GM23248 (cell line): ENCODE measurements around the gene HIBADH. TPM values are rescaled to one million over a fixed set of nuclear protein-coding genes. Genes with fewer than 3 reads are reported as not detected.
A peak's percentile ranks its signal among the peaks of the same experiment; 100 is the strongest.

Source experiments
- DNase-seq: peaks from one replicate; pipeline ENCODE4 v3.0.0-alpha.2; 2015
- H2AFZ ChIP-seq: fragments of 200-600 bp; sonication (generic); 2 replicates; pipeline ENCODE4 v1.6.1; 2016; ENCODE audit warnings: antibody characterized with exemption
- H3F3A ChIP-seq: fragments of 200-600 bp; sonication (generic); 2 replicates; pipeline ENCODE4 v1.6.1; 2016; ENCODE audit warnings: mild to moderate bottlenecking, antibody characterized with exemption, mixed run types; ENCODE audit not compliant: insufficient read depth
- H3K27ac ChIP-seq: fragments of 200-600 bp; sonication (generic); 2 replicates; pipeline ENCODE4 v1.5.1; 2016; ENCODE audit warnings: mild to moderate bottlenecking
- H3K27me3 ChIP-seq: fragments of 200-600 bp; sonication (generic); replicated peaks from 2 replicates; pipeline ENCODE4 v1.6.1; 2016; ENCODE audit warnings: mild to moderate bottlenecking; ENCODE audit not compliant: insufficient read depth
- H3K36me3 ChIP-seq: fragments of 200-600 bp; sonication (generic); 2 replicates; pipeline ENCODE4 v1.6.1; 2016; ENCODE audit warnings: low read depth, mild to moderate bottlenecking
- H3K4me1 ChIP-seq: fragments of 200-600 bp; sonication (generic); 2 replicates; pipeline ENCODE4 v1.6.1; 2016; ENCODE audit warnings: mild to moderate bottlenecking; ENCODE audit not compliant: insufficient read depth
- H3K4me2 ChIP-seq: fragments of 200-600 bp; sonication (generic); one replicate; pipeline ENCODE4 v1.6.1; 2016; ENCODE audit warnings: mild to moderate bottlenecking; ENCODE audit not compliant: unreplicated experiment
- H3K4me3 ChIP-seq: fragments of 200-600 bp; sonication (generic); 2 replicates; pipeline ENCODE4 v1.5.1; 2016; ENCODE audit warnings: mild to moderate bottlenecking
- H3K79me2 ChIP-seq: fragments of 200-600 bp; sonication (generic); 2 replicates; pipeline ENCODE4 v1.6.1; 2016; ENCODE audit warnings: mild to moderate bottlenecking; ENCODE audit not compliant: insufficient read depth
- H3K9ac ChIP-seq: fragments of 200-600 bp; sonication (generic); 2 replicates; pipeline ENCODE4 v1.6.1; 2016; ENCODE audit warnings: mild to moderate bottlenecking
- H3K9me2 ChIP-seq: fragments of 200-600 bp; sonication (generic); 2 replicates; pipeline ENCODE4 v1.6.1; 2016; ENCODE audit warnings: mixed run types, mild to moderate bottlenecking, moderate library complexity; ENCODE audit not compliant: insufficient read depth
- H3K9me3 ChIP-seq: fragments of 200-600 bp; sonication (generic); one replicate; pipeline ENCODE4 v1.6.1; 2017; ENCODE audit warnings: low read depth
- H4K20me1 ChIP-seq: fragments of 200-600 bp; sonication (generic); 2 replicates; pipeline ENCODE4 v1.6.0; 2016; ENCODE audit not compliant: insufficient read depth
- EZH2 ChIP-seq: fragments of 200-600 bp; sonication (generic); IDR thresholded peaks from 2 replicates; pipeline ENCODE4 v1.6.1; 2018; ENCODE audit warnings: antibody characterized with exemption, mild to moderate bottlenecking; ENCODE audit not compliant: insufficient read depth, poor library complexity, severe bottlenecking
- EZH2phosphoT487 ChIP-seq: fragments of 200-600 bp; sonication (generic); IDR thresholded peaks from 2 replicates; pipeline ENCODE4 v1.6.1; 2018; ENCODE audit warnings: antibody characterized with exemption, moderate library complexity, mild to moderate bottlenecking, low read depth; ENCODE audit not compliant: insufficient read depth
- WGBS, 2 experiments: methylation state at CpG; one replicate each; pipeline ENCODE4 v1.1.6; 2015 to 2017; ENCODE audit warnings: low lambda C conversion rate in 2 of 2, low coverage in 1 of 2; ENCODE audit errors: missing lambda C conversion rate in 2 of 2; 5-methylcytosine and 5-hydroxymethylcytosine counted together
- in situ Hi-C: fragments of 300-500 bp; cut with MboI; formaldehyde crosslinking; loops from 2 replicates; pipeline ENCODE4 v1.15.0; 2020
- polyA plus RNA-seq: library from polyadenylated mRNA; unstranded; fragments of >200 nt; fragmentation: Nextera tagmentation; extraction: Ambion mirVana; gene quantifications from 2 replicates; pipeline ENCODE4 v1.2.1, GENCODE V29; 2016
- total RNA-seq: library from RNA; depleted of rRNA; stranded (reverse); fragments of >200 nt; shearing (Covaris generic); gene quantifications from 2 replicates; pipeline ENCODE4 v1.2.3, GENCODE V29; 2014; rRNA removed

HIBADH gene
- 70.1 and 70.9 TPM in 2 replicates for total RNA-seq
- 87.0 and 96.3 TPM in 2 replicates for polyA plus RNA-seq

- Histone ChIP-seq H3K27ac (peak within 1 kb of the TSS; percentile 88), H3F3A (peaks cover 6% of the 10 kb centered on the region; the same call in 1 of the 2 replicates), H3K4me1 (peaks cover 12% of the 10 kb centered on the region; the same call in 1 of the 2 replicates), H4K20me1 (no peaks in the 10 kb centered on the region), H3K4me3 (peak within 1 kb of the TSS; percentile 94), H3K27me3 (no peaks in the 10 kb centered on the region), H3K4me2 (peak within 1 kb of the TSS; percentile 100), H3K36me3 (peaks cover 4% of the 10 kb centered on the region; the same call in 1 of the 2 replicates), H2AFZ (peak within 1 kb of the TSS; percentile 82), H3K9me2 (no peaks in the 10 kb centered on the region), H3K79me2 (peaks cover 46% of the 10 kb centered on the region), H3K9me3 (no peaks in the 10 kb centered on the region), H3K9ac (peak within 1 kb of the TSS; percentile 90)
- TF ChIP-seq EZH2 (no peak), EZH2phosphoT487 (no peak)
- WGBS, 2 experiments = 0 to 1% methylated on average over 58 to 66 of the region's 67 CpGs
- in situ Hi-C loops = no loop called here
- peak; percentile 99 for DNase-seq
These were observed at the start of gene HIBADH for GRCh38 chr7:27662490-27663205. Gene HIBADH (minus strand): TSS chr7:27662883. CDS start chr7:27662788, 95 bp downstream.

DNA sequence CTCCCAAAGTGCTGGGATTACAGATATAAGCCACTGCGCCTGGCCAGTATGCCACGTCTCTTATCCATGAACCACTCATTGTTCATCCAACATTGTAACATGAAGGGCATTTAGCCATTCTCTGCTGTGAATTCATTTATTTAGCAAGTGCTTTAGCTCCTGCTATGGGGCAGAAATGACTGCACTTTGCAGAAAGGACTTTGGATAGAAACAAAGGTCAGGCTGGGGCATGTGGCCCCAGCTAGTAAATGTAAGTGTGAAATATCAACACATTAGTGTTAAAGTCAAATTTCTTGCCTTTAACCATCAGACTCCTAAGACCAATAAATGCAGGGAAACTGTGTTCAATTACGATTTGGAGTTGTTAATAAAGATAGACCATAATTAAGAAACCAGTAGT lies 49.5 kb upstream of the HIBADH start:
- peaks cover 4% of the 10 kb centered on the region; the same call in 1 of the 2 replicates for H3F3A ChIP-seq
- H3K9me3 ChIP-seq = no peaks in the 10 kb centered on the region
- no peak overlapping the region for H3K27ac ChIP-seq
- no peak overlapping the region for H2AFZ ChIP-seq
- no peak for DNase-seq
- H3K4me2 ChIP-seq = no peak overlapping the region
- in situ Hi-C loops = no loop called here
- H4K20me1 ChIP-seq = no peaks in the 10 kb centered on the region
- WGBS, 2 experiments = 79% methylated on average over 3 of the region's 3 CpGs
- H3K36me3 ChIP-seq = no peaks in the 10 kb centered on the region
- H3K9ac ChIP-seq = no peak overlapping the region
- TF ChIP-seq EZH2 = no peak
- TF ChIP-seq EZH2phosphoT487 = no peak
- H3K9me2 ChIP-seq = no peaks in the 10 kb centered on the region
- no peaks in the 10 kb centered on the region for H3K79me2 ChIP-seq
- H3K27me3 ChIP-seq = no peaks in the 10 kb centered on the region
- H3K4me3 ChIP-seq = no peak overlapping the region
- H3K4me1 ChIP-seq = peaks cover 9% of the 10 kb centered on the region

DNA sequence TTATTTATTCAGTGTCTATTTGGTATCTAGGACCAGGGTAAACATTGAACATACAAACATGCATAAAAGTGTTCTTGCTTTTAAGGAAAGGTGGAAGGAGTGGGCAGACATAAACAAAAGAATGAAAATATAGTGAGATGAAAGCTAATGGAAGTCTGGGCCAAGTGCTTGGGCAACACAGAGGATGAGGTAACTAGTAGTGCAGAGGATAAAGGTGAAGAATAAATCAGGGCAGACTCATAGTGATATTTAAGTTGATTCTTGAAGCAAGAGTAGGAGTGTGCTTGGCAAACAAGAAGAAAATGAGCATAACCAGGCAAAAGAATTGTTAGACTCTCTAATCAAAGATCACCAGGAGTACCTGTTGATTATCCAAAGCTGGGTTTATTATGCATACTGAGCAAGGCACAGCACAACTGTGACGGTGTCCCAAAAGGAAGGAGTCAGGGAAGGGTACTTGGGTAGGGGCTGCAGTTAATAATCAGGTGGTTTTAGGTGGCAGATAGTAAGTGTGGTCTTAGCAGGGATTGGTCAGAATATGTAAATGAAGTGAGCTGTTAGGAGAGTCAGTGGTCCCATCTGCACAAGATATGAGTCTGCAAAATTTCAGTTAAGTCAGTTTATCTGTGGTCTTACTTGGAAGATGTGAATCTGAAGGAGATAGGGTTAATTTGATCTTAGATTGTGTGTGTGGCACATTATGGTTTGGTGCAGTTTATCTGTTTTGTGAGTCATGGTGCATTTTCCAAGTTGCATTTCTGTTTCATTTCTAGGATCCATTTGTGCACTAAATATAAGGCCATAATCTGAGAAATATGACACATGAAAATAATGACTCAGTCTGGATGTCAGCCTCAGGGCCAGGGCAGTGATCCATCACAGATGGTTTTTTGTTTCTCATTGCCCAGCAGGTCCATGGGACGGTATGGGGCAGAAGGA lies 46.7 kb upstream of the HIBADH start:
- Histone ChIP-seq H3K9ac (no peak overlapping the region), H3K9me2 (no peaks in the 10 kb centered on the region), H3K4me3 (no peak overlapping the region), H3K4me1 (peaks cover 9% of the 10 kb centered on the region), H3K4me2 (no peak overlapping the region), H3K9me3 (no peaks in the 10 kb centered on the region), H3K79me2 (no peaks in the 10 kb centered on the region), H2AFZ (no peak overlapping the region), H3K27ac (0 out of 2 replicates have a peak overlapping the region, but pooled peaks have one; percentile 9), H3F3A (peaks cover 4% of the 10 kb centered on the region; the same call in 1 of the 2 replicates), H3K36me3 (no peaks in the 10 kb centered on the region), H3K27me3 (no peaks in the 10 kb centered on the region), H4K20me1 (no peaks in the 10 kb centered on the region)
- in situ Hi-C loops = no loop called here
- TF ChIP-seq EZH2 (no peak), EZH2phosphoT487 (no peak)
- WGBS, 2 experiments = 27 to 34% methylated on average over 2 of the region's 2 CpGs
- DNase-seq = peak; percentile 73

GRCh38 chr7:27708485-27708884 lies 45.8 kb upstream of the HIBADH start:
- Histone ChIP-seq H3K9ac (no peak overlapping the region), H4K20me1 (no peaks in the 10 kb centered on the region), H3K9me3 (no peaks in the 10 kb centered on the region), H2AFZ (no peak overlapping the region), H3K79me2 (no peaks in the 10 kb centered on the region), H3K9me2 (no peaks in the 10 kb centered on the region), H3K4me1 (peaks cover 9% of the 10 kb centered on the region), H3K4me3 (no peak overlapping the region), H3K27ac (no peak overlapping the region), H3K4me2 (no peak overlapping the region), H3K36me3 (no peaks in the 10 kb centered on the region), H3K27me3 (no peaks in the 10 kb centered on the region), H3F3A (peaks cover 4% of the 10 kb centered on the region; the same call in 1 of the 2 replicates)
- no peak for TF ChIP-seq EZH2phosphoT487
- no peak for TF ChIP-seq EZH2
- in situ Hi-C loops = no loop called here
- WGBS, 2 experiments = 90 to 93% methylated on average over 6 of the region's 6 CpGs
- DNase-seq = no peak
